ENCODE data around the gene TSSK3.

The TSSK3 gene

DNA sequence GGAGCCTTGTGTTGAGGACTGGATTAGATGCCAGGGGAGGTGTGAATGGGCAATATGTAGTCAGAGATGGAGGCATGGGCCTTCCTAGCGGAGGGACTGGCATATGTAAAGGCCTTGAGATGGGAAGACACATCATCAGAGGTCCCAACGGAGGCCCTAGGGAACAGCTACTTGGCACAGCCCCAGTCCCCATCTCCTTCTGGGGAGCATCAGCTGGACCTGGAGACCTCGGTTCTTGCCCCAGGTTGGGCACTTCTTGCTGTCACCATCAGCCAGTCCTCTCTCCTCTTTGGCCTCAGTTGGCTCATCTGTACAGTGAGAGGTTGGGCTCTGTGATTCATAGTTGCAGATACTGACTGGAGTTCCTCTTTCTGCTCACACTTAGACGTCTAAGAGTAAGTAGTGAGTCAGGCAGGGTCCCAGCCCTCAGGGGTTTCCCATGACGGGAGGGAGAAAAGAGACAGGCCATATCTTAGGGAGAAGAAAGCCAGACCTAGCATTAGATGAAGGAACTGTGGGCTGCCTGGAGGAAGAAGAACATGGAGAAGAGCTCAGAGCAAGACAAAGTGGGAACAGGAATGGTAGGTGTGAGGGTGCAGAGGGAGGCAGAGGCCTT is 22.9 kb upstream of the TSSK3 start:
- no peak overlapping the region for H3K4me3 ChIP-seq (ENCODE audit: low read depth, low read length)

DNA sequence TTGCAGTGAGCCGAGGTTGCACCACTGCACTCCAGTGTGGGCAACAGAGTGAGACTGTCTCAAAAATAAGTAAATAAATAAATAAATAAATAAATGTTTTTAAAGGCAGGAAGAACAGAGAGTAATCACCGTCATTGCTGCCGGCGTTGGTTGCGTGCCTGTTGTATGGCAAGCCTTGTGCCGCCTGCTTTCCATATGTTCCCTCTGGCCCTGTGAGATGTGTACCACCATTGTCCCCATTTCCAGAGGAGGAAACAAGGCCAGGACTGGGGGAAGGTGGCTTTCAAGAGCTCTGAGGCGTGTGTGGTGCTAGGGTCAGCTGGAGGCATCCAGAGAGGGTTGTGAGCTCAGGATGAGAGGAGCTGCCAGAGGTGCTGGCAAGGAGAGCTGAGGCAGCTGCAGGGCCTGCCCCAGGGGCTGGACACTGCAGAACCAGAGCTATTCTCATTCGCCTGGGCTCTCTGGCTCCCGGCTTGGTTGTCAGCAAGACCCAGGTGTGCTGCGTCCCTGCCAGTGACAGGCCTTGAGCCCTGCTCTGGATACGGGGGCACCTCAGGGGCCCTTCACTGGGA is 21.1 kb upstream of the TSSK3 start:
- H3K4me3 ChIP-seq (ENCODE audit: low read depth, low read length), result no peak overlapping the region
- TF ChIP-seq, protein P1, sequence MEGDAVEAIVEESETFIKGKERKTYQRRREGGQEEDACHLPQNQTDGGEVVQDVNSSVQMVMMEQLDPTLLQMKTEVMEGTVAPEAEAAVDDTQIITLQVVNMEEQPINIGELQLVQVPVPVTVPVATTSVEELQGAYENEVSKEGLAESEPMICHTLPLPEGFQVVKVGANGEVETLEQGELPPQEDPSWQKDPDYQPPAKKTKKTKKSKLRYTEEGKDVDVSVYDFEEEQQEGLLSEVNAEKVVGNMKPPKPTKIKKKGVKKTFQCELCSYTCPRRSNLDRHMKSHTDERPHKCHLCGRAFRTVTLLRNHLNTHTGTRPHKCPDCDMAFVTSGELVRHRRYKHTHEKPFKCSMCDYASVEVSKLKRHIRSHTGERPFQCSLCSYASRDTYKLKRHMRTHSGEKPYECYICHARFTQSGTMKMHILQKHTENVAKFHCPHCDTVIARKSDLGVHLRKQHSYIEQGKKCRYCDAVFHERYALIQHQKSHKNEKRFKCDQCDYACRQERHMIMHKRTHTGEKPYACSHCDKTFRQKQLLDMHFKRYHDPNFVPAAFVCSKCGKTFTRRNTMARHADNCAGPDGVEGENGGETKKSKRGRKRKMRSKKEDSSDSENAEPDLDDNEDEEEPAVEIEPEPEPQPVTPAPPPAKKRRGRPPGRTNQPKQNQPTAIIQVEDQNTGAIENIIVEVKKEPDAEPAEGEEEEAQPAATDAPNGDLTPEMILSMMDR (IDR thresholded peaks at IDR 0.05; ENCODE audit: borderline replicate concordance, insufficient read depth, low read depth, low read length), result no peak

More for the DNA sequence above, 22.9 kb upstream of the TSSK3 start:
- TF ChIP-seq, protein P1 (IDR thresholded peaks at IDR 0.05; ENCODE audit: borderline replicate concordance, insufficient read depth, low read depth, low read length), result no peak

DNA sequence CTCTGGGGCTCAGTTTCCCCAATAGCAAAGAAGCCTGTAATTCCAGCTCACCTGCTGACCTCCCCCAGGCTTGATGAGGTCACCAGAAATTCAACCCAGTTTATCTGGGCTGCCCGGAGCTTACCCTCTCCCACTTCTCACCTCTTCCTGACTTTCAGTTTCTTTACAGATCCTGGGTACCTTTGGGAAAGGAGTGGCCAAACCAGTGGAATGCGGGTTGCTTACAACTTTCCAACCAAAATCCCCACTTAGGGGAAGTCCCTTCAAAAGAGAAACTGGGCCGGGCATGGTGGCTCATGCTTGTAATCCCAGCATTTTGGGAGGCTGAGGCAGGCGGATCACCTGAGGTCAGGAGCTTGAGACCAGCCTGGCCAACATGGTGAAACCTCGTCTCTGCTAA is 20.4 kb upstream of the TSSK3 start:
- no peak overlapping the region for H3K4me3 ChIP-seq (ENCODE audit: low read depth, low read length)
- TF ChIP-seq, protein P1 (IDR thresholded peaks at IDR 0.05; ENCODE audit: borderline replicate concordance, insufficient read depth, low read depth, low read length), result no peak

DNA sequence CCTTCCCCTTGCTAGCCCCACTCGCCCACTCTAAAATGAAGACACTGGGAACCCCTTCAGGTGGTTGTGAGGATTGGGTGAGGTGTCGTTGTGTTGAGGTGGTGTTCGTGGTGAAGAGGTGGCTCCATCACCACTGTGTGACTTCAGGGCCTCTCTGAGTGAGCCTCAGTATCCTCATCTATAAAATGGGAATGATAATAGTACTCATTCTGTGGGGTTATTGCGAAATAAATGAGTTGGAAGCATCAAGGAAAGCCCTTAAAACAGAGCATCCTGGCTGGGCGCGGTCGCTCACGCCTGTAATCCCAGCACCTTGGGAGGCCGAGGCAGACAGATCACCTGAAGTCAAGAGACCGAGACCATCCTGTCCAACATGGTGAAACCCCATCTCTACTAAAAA is 19.6 kb upstream of the TSSK3 start:
- no peak overlapping the region for H3K4me3 ChIP-seq (ENCODE audit: low read depth, low read length)
- TF ChIP-seq, protein P1 (IDR thresholded peaks at IDR 0.05; ENCODE audit: borderline replicate concordance, insufficient read depth, low read depth, low read length), result no peak

DNA sequence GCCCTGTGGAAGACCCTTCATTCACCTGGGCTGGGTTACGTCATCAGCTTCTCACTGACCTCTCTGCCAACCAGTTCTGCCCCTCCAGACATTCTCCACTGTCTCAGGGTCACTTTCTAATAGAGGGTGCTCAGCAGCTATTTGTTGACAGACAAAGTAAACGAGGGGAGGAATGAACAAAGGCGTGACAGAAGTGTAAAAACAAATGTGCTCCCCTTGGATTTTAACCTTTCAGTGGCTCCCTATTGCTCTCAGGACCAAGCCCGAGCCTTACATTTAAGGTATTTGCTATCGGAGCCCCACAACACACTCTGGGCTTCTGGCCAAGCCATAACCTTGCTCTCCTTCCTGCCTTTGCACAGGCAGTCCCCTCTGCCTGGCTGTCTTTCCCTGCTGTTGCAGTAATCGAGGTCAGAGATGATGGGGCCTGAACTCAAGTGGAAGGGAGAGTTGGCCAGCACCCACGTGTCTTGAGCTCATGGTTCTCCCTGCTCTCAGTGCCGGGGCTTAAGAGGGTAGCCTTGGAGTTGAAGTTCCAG is 17.0 kb upstream of the TSSK3 start:
- TF ChIP-seq, protein P1 (IDR thresholded peaks at IDR 0.05; ENCODE audit: borderline replicate concordance, insufficient read depth, low read depth, low read length), result no peak
- H3K4me3 ChIP-seq (ENCODE audit: low read depth, low read length), result no peak overlapping the region

DNA sequence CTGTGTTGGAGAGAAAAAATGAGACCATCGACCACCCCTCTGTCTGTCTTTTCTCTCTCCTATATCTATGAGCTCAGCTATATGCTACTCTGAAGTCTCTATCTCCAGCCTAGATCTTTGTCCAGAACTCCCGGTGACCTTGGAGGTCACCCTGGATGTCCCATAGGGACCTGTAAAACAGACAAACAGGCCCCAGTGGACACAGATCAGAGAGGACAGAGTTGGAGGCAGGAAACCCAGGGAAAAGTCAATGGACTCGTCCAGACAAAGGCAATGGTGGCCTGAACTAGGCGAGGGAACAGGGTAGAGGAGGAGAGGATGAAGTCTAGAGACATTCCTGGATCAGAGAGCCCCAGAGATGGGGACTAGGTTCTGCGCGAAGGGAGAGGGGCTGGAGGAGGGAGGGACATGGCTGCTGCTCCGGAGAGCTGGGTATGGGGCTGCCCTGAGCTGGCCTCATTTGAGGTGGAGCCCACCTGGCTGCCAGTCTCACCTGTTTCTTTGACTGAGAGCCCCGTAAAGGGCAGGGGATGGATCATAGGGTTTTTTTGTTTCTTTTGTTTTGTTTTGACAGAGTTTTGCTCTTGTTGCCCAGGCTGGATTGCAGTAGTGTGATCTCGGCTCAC is 15.7 kb upstream of the TSSK3 start:
- TF ChIP-seq, protein P1 (IDR thresholded peaks at IDR 0.05; ENCODE audit: borderline replicate concordance, insufficient read depth, low read depth, low read length), result no peak

More for the DNA sequence above, 15.7 kb upstream of the TSSK3 start:
- no peak overlapping the region for H3K4me3 ChIP-seq (ENCODE audit: low read depth, low read length)
